ENCODE measurements around the gene BMERB1.

BMERB1 gene

GRCh38 chr16:15506441-15506840 lies 72.1 kb downstream of the BMERB1 start:
- no peak for DNase-seq

- no peak for DNase-seq
These were observed 73.0 kb downstream of the BMERB1 start for GRCh38 chr16:15507301-15507958.

GRCh38 chr16:15507959-15508627 lies 73.7 kb downstream of the BMERB1 start:
- DNase-seq: no peak

- DNase-seq: no peak
These were observed 74.7 kb downstream of the BMERB1 start for GRCh38 chr16:15509051-15509592.

GRCh38 chr16:15509593-15510535 lies 75.5 kb downstream of the BMERB1 start:
- no peak for DNase-seq

- DNase-seq: no peak
These were observed 76.6 kb downstream of the BMERB1 start for GRCh38 chr16:15510992-15511391.

- DNase-seq: no peak
These were observed 77.5 kb downstream of the BMERB1 start for GRCh38 chr16:15511759-15512487.

- DNase-seq: no peak
These were observed 78.8 kb downstream of the BMERB1 start for GRCh38 chr16:15513156-15513555.

GRCh38 chr16:15515992-15516391 lies 81.6 kb downstream of the BMERB1 start:
- DNase-seq: no peak

GRCh38 chr16:15516609-15517008 lies 82.2 kb downstream of the BMERB1 start:
- DNase-seq: no peak

GRCh38 chr16:15517743-15518377 lies 83.5 kb downstream of the BMERB1 start:
- DNase-seq: no peak

GRCh38 chr16:15518381-15519351 lies 84.3 kb downstream of the BMERB1 start:
- no peak for DNase-seq

GRCh38 chr16:15519790-15520189 lies 85.4 kb downstream of the BMERB1 start:
- DNase-seq: no peak

- DNase-seq: no peak
These were observed 87.0 kb downstream of the BMERB1 start for GRCh38 chr16:15521390-15521757.

- DNase-seq: no peak
These were observed 87.5 kb downstream of the BMERB1 start for GRCh38 chr16:15521758-15522509.

GRCh38 chr16:15523092-15523541 lies 88.7 kb downstream of the BMERB1 start:
- no peak for DNase-seq

GRCh38 chr16:15523939-15524338 lies 89.6 kb downstream of the BMERB1 start:
- DNase-seq: no peak

- DNase-seq: no peak
These were observed 90.6 kb downstream of the BMERB1 start for GRCh38 chr16:15524966-15525365.

- DNase-seq: no peak
These were observed 91.7 kb downstream of the BMERB1 start for GRCh38 chr16:15526097-15526496.

GRCh38 chr16:15526731-15527130 lies 92.3 kb downstream of the BMERB1 start:
- DNase-seq: no peak

Measured in effector CD8-positive, alpha-beta T cell (primary cell).